Heart left ventricle (tissue), 13 donors: ENCODE data around the gene DEGS2.

Experiments
- CTCF ChIP-seq, 12 donors: fragments of 200-600 bp; sonication (generic) in 4 of 12; IDR thresholded peaks; one replicate each; pipeline versions ENCODE4 v1.5.0 to v1.8.0; 2018 to 2022; ENCODE audit warnings: antibody characterized with exemption in 12 of 12, mild to moderate bottlenecking in 5 of 12
- POLR2A ChIP-seq, 2 donors: fragments of 450-650 bp; IDR thresholded peaks; one replicate each; pipeline ENCODE4 v1.6.1; 2017; ENCODE audit warnings: antibody characterized with exemption in 2 of 2, mild to moderate bottlenecking in 2 of 2, moderate library complexity in 2 of 2
- donor health status: ischemic (EF 13 %, LVEDD 7.1; RV severe dilation, severe dysfunction).
- donor health status: DM: no; HTN: yes; CAD: no.
- donor health status: DM: no; HTN: no; CAD: no.
- donor health status: ischemic (EF 25% LVEDD 6.9; RV normal size, moderate dysfunction).
- donor health status: ischemic (EF 25% LVEDD 5.7; RV mildly dilated, moderate dysfunction).
- donor health status: ischemic (EF 35%, LVEDD 5.7; RV mildly dilated, moderate dysfunction).
- donor health status: nonischemic (EF 11% LVEDD 7.7; RV severe dilation, severe dysfunction).
- donor health status: DM: yes; HTN: yes; CAD: no.
- donor health status: PGD.
- donor health status: ischemic (EF 29% LVEDD 5.4; RV normal size, mild dysfunction).
- donor health status: nonischemic (EF 23%, LVEDD 6.1; RV moderate dilation, normal function).

- TF ChIP-seq POLR2A (IDR thresholded peaks at IDR 0.05) (no peak), CTCF (IDR thresholded peaks at IDR 0.05) (no peak)
Measured at GRCh38 chr14:100111931-100112704, 47.3 kb downstream of the DEGS2 start.
